ENCODE results near the gene GABRP.
"Not testable (repeated sequence)": the region's sequence is repeated elsewhere in the genome, so short reads cannot be mapped to it uniquely, and the experiment has no call there.

GABRP gene

DNA sequence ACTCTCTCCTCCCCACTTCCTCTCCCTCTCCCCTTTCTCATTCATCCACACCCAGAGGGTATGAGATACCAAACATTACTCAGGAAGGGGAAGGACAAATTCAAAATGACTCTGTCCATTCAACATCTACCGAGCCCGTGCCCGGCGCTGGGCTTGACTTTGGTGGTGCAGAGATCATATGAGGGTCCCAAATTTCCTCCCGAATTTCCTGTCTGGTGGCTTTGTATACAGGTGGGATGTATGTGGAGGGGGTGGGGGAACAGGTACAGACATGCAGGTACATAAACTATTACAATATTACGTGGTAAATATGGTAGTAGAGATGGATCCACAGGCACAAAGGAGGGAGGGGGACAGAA, 21.8 kb upstream of the GABRP start:
- no peak for DNase-seq (ENCODE audit: insufficient read length, low spot score)
- TF ChIP-seq POLR2A (IDR thresholded peaks at IDR 0.05; ENCODE audit: low read depth, low read length) = no peak
- no peak for FAIRE-seq

DNA sequence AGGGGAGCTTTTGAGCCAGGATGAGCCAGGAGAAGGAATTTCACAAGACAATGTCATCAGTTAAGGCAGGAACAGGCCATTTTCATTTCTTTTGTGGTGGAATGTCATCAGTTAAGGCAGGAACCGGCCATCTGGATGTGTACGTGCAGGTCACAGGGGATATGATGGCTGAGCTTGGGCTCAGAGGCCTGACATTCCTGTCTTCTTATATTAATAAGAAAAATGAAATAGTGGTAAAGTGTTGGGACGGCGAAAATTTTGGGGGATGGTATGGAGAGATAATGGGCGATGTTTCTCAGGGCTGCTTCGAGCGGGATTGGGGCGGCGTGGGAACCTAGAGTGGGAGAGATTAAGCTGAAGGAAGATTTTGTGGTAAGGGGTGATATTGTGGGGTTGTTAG, 21.2 kb upstream of the GABRP start:
- FAIRE-seq; DNase-seq (ENCODE audit: insufficient read length, low spot score): not testable (repeated sequence)

DNA sequence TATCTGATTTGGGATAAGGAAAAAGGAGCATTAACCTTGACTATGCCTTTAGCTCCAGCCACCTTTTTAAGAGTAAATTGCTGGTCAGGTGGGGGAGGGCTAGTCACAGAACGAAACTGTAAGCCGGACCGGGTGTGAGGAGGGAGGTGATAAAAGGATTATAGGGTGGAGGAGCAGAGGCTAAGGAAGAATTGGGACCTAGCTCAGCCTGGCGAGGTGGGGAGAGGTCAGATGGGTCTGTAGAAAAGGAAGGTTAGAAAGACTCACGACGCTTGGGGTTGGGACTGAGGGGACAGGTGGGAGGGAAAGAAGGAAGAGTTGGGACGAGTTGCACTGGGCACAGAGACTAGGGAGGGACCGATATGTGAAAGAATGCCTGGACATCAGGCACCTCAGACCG, 17.7 kb upstream of the GABRP start:
- FAIRE-seq; DNase-seq (ENCODE audit: insufficient read length, low spot score): not testable (repeated sequence)

DNA sequence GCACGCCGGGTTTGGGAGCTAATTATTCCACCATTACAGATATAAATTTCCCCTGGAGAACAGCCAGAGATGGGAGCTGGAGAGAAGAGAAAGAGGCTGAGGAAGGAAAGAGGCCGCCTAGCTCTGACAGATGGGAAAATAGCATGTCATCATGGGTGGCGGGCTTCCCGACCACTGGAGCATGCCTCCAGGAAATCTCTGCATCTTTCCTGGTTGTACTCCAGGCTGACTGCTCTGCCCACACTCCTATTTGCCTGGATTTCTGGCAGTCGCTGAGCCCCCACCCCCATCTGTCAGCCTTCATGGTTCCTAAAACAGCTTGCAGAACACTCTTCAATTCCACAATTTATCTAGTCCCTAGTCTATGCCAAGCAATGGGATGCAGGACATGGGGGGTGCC, 14.3 kb upstream of the GABRP start:
- DNase-seq (ENCODE audit: insufficient read length, low spot score) (no peak), FAIRE-seq (no peak)
- TF ChIP-seq POLR2A (IDR thresholded peaks at IDR 0.05; ENCODE audit: low read depth, low read length) = no peak

DNA sequence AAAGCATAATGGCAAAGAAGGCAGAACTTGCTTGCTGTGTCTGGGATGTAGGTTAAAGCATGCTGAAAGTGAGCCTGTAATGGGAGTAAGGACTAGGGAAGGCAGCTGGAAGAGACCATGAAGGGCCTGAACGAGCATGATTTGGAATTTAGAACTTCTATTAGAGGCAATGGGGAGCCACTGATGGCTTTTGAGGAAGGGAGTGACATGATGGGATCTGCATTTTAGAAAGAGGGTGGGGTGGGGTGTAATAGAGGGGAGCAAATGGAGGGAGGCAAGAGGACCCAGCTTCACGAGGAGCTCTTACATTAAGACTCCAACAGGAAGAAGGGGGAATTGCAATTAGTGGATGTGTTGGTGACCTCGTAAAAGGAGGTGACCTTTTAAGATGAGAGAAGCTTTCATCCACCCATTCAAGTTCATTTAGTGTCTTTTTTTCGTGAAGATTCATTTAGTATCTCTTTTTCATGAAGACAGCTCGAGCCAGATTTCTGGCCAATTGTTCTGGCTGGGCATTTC, 13.6 kb upstream of the GABRP start:
- TF ChIP-seq POLR2A (IDR thresholded peaks at IDR 0.05; ENCODE audit: low read depth, low read length) = no peak
- DNase-seq (ENCODE audit: insufficient read length, low spot score) (no peak), FAIRE-seq (no peak)

DNA sequence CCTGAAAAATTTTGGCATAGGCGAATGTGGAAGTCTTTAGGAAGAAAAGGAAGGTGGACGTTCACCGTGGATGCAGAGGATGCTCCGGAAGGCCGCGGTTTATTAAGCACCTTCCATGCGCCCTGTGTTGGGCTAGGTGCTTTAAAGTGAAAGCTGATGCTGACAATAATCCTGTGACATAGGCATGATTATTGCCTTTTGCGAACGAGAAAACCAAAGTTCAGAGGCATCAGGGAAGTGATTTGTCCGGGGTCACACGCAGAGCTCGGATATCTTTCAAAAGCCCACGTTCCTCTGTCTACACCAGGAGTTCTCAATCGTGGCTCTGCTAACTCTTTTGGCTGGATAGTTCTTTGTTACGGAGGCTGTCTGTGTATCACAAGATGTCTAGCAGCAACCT, 12.0 kb upstream of the GABRP start:
- DNase-seq (ENCODE audit: insufficient read length, low spot score) (no peak), FAIRE-seq (no peak)
- no peak for TF ChIP-seq POLR2A (IDR thresholded peaks at IDR 0.05; ENCODE audit: low read depth, low read length)

DNA sequence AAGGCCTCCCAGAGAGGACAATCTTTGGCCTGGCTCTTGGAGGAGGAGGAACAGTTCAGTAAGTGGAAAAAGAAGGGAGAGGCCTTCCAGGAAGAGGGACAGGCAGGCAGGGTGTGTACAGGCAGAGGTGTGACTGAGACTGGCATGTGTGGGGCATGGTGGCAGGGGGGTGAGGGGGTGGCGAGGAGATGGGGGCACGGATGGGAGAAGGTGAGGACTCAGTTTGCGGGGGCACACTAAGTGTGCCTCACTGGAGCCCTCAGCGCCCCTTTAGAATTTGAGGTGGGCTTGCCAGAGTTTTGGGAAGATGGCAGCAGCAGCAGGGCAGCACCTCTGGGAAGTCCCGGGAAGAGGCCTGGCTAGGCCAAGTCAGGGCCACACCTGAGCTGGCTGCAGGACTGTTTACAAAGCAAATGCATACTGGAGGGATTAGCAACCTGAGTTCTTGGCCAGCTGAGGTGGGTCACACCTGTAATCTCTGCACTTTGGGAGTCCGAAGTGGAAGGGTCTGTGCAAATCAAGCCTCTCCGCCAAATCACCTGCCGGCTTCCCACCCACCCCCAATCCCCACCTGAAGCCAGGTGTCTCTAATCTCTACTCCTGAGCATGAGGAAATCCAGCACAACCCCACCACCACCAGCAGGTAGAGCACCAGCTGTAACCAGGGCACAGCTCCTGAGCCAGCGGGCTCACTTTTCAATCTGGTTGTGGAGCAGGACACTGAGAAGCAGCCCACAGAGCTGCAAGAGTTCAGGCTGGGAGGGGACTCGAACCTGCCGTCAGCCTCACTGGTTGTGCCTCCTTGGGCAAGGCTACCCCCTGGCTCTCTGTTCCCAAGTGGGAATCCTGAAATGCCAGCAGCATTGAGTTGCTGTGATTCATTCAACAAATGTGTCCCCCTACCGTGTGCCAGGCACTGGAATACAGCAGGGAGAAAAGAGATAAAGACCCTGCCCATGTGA, 10.2 kb upstream of the GABRP start:
- no peak for TF ChIP-seq POLR2A (IDR thresholded peaks at IDR 0.05; ENCODE audit: low read depth, low read length)
- DNase-seq (ENCODE audit: insufficient read length, low spot score) (no peak), FAIRE-seq (no peak)

DNA sequence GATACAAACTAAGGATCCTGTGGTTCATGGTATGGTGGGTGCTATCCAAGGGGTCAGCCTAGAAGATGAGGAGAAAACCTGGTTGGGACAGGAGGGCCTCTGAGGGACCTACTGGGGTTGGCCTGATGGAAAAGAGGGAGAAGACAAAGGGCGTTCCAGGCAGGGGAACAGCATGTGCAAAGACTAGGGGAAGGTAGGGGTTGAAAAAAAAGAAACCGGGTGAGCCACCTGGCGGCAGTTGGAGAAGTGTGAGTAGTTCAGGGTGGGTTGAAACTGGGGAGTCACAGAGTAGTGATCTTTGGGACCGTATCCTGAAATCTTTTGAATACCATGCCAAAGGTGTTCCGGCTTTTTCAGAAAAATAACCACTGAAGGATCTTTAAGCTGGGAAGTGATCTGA, 8.7 kb upstream of the GABRP start:
- no peak for TF ChIP-seq POLR2A (IDR thresholded peaks at IDR 0.05; ENCODE audit: low read depth, low read length)
- no peak for DNase-seq (ENCODE audit: insufficient read length, low spot score)
- FAIRE-seq = no peak

DNA sequence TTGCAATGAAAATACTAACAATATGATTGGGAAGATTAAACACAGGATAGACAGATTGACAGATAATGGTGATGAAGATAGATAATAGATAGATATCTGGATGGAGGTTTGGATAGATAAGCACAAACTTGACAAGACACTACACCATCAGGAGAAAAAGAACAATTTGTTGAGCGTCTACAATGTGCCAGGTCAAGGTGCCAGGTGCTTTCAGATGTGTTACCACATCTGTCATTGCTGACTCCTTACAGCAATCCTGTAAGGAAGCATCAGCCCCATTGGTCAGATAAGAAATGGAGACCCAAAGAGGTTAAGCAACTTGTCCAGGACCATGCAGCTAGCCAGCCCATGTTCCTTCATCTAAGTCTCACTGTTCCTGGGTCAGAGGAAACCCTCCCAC, 1.6 kb upstream of the GABRP start:
- DNase-seq (ENCODE audit: insufficient read length, low spot score) = no peak
- FAIRE-seq = no peak
- no peak for TF ChIP-seq POLR2A (IDR thresholded peaks at IDR 0.05; ENCODE audit: low read depth, low read length)

DNA sequence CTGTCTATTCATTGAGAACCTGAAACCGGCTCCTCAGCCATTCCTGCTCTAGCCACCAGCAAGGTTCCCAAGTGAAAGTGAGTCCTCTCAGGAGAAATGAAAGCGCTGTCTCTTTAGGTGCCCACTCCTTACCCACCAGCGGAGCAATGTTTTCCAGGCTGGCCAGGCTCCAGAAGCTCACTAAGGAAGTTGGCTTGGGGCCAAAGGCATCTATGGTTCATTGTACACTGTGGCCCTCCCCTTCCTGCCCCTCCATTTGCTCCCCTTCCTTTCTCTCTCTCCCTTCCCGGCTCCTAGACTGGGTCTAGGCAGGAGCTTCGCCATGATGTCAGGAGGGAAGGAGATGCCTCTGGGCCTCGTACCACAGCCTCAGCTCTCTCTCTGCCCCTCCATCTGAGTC, 1.1 kb upstream of the GABRP start:
- no peak for FAIRE-seq
- DNase-seq (ENCODE audit: insufficient read length, low spot score) = no peak
- no peak for TF ChIP-seq POLR2A (IDR thresholded peaks at IDR 0.05; ENCODE audit: low read depth, low read length)

DNA sequence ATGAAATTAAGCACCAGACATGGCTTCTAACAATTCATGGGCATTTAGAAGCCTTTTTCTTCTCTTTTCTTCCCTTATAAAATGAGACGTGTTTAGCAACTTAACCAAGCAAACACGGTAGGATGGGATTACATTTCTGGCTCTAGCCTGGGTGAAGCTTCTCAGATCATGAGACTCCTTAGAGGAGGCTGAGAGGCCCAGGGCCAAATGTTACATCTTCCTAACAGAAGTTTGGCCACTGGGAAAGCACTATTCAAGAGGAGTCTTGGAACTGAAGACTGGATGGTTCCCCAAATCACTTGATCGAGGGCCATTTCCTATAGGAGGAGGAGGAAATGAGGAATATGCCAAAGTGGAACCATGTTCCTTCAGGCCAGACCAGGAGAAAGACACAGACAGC, 1.9 kb downstream of the GABRP start:
- no peak for TF ChIP-seq POLR2A (IDR thresholded peaks at IDR 0.05; ENCODE audit: low read depth, low read length)
- DNase-seq (ENCODE audit: insufficient read length, low spot score) (no peak), FAIRE-seq (no peak)

DNA sequence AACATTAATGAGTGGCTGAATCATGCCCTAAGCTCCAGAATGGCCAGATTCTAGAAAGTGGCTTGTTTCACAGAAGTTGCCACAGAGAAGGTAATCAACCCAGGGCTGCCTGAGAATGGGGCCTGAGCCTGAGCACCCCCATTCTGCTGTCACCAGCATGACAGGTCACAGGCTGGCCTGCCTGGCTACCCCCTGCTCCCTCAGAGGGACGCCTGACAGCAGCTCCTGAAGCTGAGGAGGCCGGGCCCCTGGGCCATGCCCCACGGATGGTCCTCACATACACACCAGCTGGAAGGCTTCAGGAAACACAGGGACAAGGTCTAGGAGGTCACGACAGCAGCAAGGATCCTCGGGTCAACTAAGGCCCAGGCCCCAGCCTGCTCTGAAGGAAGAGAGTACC, 3.7 kb downstream of the GABRP start:
- FAIRE-seq = no peak
- DNase-seq (ENCODE audit: insufficient read length, low spot score) = no peak
- no peak for TF ChIP-seq POLR2A (IDR thresholded peaks at IDR 0.05; ENCODE audit: low read depth, low read length)

DNA sequence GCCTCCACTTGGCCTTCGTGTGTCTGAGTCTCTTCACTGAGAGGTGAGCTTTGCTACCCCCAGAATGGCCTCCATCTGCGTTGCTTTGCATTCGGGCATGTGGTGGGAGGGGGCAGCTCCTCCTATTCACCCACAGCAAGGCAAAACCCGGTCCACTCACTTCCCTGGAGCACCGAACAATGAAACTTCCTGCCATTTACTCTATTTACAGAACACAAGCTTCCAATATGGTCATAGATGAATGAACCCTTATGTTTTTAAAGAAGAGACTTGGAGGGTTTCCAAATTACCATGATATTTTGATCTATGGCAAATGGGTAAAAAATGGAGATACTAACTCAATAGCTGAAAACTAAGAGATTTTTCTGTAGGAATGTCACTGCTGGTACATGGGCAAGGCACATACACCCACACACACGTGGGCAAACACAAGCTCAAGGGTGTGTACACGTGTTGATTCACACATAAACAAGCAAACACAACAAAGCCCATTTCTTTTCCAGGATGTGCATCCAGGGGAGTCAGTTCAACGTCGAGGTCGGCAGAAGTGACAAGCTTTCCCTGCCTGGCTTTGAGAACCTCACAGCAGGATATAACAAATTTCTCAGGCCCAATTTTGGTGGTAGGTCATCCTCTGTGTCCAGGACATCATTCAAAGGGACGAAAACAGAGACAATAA, 5.2 kb downstream of the GABRP start:
- FAIRE-seq (no peak), DNase-seq (ENCODE audit: insufficient read length, low spot score) (no peak)
- TF ChIP-seq POLR2A (IDR thresholded peaks at IDR 0.05; ENCODE audit: low read depth, low read length) = no peak

DNA sequence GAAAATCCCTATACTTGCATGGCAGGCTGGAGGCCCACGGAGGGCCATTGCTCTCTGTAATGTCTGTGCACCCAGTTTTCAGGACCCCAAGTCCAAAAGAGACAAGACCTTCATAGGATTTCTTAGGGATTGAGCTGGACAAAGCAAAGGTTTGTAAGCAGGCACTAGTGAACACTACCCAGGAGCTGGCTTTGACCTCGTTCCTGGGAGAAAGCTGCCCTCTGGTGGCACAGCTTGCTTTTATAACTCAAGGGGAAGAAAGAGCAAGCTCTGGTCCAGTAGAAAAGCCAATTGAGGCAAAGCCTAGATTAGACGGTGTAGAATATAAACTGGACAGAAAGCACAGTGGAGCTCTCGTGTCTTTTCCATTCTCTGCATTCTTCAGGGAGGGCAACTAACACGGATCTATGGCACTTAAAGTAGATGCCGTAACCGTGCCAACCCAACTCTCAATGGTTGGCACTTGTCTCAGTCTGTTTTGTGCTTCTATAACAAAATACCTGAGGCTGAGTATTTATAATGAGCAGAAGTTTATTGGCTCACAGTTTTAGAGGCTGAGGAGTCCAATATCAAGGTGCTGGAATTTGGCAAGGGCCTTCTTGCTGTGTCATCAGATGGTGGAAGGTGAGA, 7.9 kb downstream of the GABRP start:
- no peak for TF ChIP-seq POLR2A (IDR thresholded peaks at IDR 0.05; ENCODE audit: low read depth, low read length)
- no peak for FAIRE-seq
- peak; percentile 15 for DNase-seq (ENCODE audit: insufficient read length, low spot score)
